Gastroesophageal sphincter (tissue), 3 donors: ENCODE measurements around the gene MED27.

ENCODE experiments used
- EP300 ChIP-seq: sonication (generic); formaldehyde crosslinking; IDR thresholded peaks from one replicate; pipeline ENCODE4 v1.6.1; 2017; ENCODE audit warnings: antibody characterized with exemption, mild to moderate bottlenecking
- POLR2A ChIP-seq, 2 donors: fragments of 450-650 bp; IDR thresholded peaks; one replicate each; pipeline ENCODE4 v1.6.1; 2017; ENCODE audit warnings: antibody characterized with exemption in 2 of 2, mild to moderate bottlenecking in 2 of 2, moderate library complexity in 1 of 2
- POLR2AphosphoS5 ChIP-seq: sonication (generic); formaldehyde crosslinking; IDR thresholded peaks from one replicate; pipeline ENCODE4 v1.6.1; 2017; ENCODE audit warnings: antibody characterized with exemption
- TF ChIP-seq, protein P1 (sequence below), 4 experiments: fragments of 200-600 bp in 2 of 4; fragments of 450-650 bp in 2 of 4; sonication (generic) in 1 of 4; IDR thresholded peaks; one replicate each; pipeline ENCODE4 v1.5.1; 2017 to 2019; ENCODE audit warnings: antibody characterized with exemption in 4 of 4, mild to moderate bottlenecking in 2 of 4, moderate library complexity in 2 of 4

DNA sequence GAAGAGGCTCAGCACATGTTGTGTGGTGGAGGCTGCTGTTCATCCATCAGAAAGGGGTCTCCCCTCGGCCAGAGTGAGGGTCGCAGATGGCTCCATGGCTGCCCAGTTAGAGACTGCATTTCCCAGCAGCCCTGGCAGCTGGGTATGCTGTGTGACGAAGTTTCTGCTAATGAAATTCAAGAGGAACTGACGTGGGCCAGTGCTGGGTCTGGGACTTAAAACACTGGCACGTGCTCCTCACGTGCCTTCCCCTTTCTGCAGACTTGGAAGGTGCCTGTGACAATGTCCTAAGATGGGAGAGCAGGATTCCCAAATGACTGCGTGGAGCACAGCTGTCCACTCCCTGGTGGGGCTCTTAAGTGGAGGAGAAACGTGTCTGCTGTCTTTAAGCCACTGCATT is 225.3 kb downstream of the MED27 start:
- TF ChIP-seq, protein P1, sequence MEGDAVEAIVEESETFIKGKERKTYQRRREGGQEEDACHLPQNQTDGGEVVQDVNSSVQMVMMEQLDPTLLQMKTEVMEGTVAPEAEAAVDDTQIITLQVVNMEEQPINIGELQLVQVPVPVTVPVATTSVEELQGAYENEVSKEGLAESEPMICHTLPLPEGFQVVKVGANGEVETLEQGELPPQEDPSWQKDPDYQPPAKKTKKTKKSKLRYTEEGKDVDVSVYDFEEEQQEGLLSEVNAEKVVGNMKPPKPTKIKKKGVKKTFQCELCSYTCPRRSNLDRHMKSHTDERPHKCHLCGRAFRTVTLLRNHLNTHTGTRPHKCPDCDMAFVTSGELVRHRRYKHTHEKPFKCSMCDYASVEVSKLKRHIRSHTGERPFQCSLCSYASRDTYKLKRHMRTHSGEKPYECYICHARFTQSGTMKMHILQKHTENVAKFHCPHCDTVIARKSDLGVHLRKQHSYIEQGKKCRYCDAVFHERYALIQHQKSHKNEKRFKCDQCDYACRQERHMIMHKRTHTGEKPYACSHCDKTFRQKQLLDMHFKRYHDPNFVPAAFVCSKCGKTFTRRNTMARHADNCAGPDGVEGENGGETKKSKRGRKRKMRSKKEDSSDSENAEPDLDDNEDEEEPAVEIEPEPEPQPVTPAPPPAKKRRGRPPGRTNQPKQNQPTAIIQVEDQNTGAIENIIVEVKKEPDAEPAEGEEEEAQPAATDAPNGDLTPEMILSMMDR (IDR thresholded peaks at IDR 0.05), result no peak
- TF ChIP-seq EP300 (no peak), POLR2AphosphoS5 (no peak), POLR2A (IDR thresholded peaks at IDR 0.05) (no peak)
